HG03378 (cell line): ENCODE measurements around the gene MAPK12.
"Not testable (repeated sequence)": the region's sequence is repeated elsewhere in the genome, so short reads cannot be mapped to it uniquely, and the experiment has no call there.

Experiments used
- ATAC-seq: cut with Tn5 transposase; IDR thresholded peaks from one replicate; pipeline ENCODE4 v1.9.1; 2021; ENCODE audit warnings: mild to moderate bottlenecking, moderate library complexity; ENCODE audit not compliant: unreplicated experiment

MAPK12 gene

GRCh38 chr22:50217543-50218152 lies 43.8 kb downstream of the MAPK12 start:
- ATAC-seq = no peak

GRCh38 chr22:50216684-50217520 lies 44.6 kb downstream of the MAPK12 start:
- ATAC-seq = no peak

GRCh38 chr22:50216055-50216683 lies 45.3 kb downstream of the MAPK12 start:
- ATAC-seq = no peak

- no peak for ATAC-seq
Measured at GRCh38 chr22:50215297-50216054, 46.0 kb downstream of the MAPK12 start.

GRCh38 chr22:50213263-50213662 lies 48.2 kb downstream of the MAPK12 start:
- ATAC-seq = no peak

GRCh38 chr22:50211147-50211546 lies 50.3 kb downstream of the MAPK12 start:
- no peak for ATAC-seq

- no peak for ATAC-seq
Measured at GRCh38 chr22:50210378-50211139, 50.9 kb downstream of the MAPK12 start.

GRCh38 chr22:50209893-50210292 lies 51.6 kb downstream of the MAPK12 start:
- ATAC-seq = no peak

GRCh38 chr22:50208939-50209892 lies 52.3 kb downstream of the MAPK12 start:
- ATAC-seq = no peak

- no peak for ATAC-seq
Measured at GRCh38 chr22:50208430-50208938, 53.0 kb downstream of the MAPK12 start.

- no peak for ATAC-seq
Measured at GRCh38 chr22:50207383-50208140, 53.9 kb downstream of the MAPK12 start.

GRCh38 chr22:50206599-50206998 lies 54.9 kb downstream of the MAPK12 start:
- no peak for ATAC-seq

- ATAC-seq = no peak
Measured at GRCh38 chr22:50205781-50206569, 55.5 kb downstream of the MAPK12 start.

GRCh38 chr22:50204998-50205397 lies 56.5 kb downstream of the MAPK12 start:
- ATAC-seq = not testable (repeated sequence)

- no peak for ATAC-seq
Measured at GRCh38 chr22:50204571-50204970, 56.9 kb downstream of the MAPK12 start.

GRCh38 chr22:50203288-50203687 lies 58.2 kb downstream of the MAPK12 start:
- ATAC-seq = no peak
